Measurements from ENCODE around the gene C6orf47. TPM values are rescaled to one million over a fixed set of nuclear protein-coding genes. Genes with fewer than 3 reads are reported as not detected.

The C6orf47 gene
- total RNA-seq, 1 donor from 2014 or later: 23.6 TPM

DNA sequence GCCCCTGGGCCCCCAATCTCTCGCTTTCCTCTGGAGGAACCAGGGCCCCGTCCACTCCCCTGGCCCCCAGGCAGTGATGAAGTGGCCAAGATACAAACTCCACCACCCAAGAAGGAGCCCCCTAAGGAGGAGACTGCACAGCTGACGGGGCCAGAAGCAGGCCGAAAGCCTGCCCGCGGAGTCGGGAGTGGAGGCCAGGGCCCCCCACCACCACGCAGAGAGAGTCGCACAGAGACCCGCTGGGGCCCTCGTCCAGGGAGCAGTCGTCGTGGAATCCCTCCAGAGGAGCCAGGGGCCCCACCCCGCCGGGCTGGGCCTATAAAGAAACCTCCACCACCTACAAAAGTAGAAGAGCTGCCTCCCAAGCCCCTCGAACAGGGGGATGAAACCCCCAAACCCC is 29.4 kb downstream of the C6orf47 start:
- H3K4me3 Mint-ChIP-seq (ENCODE audit: low read depth): no peak overlapping the region
- no peaks in the 10 kb centered on the region for H3K27me3 Mint-ChIP-seq
- no peak for DNase-seq (ENCODE audit: low spot score, unreplicated experiment)
- TF ChIP-seq, protein P1, sequence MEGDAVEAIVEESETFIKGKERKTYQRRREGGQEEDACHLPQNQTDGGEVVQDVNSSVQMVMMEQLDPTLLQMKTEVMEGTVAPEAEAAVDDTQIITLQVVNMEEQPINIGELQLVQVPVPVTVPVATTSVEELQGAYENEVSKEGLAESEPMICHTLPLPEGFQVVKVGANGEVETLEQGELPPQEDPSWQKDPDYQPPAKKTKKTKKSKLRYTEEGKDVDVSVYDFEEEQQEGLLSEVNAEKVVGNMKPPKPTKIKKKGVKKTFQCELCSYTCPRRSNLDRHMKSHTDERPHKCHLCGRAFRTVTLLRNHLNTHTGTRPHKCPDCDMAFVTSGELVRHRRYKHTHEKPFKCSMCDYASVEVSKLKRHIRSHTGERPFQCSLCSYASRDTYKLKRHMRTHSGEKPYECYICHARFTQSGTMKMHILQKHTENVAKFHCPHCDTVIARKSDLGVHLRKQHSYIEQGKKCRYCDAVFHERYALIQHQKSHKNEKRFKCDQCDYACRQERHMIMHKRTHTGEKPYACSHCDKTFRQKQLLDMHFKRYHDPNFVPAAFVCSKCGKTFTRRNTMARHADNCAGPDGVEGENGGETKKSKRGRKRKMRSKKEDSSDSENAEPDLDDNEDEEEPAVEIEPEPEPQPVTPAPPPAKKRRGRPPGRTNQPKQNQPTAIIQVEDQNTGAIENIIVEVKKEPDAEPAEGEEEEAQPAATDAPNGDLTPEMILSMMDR (IDR thresholded peaks at IDR 0.05; ENCODE audit: unreplicated experiment): no peak
- H3K4me1 Mint-ChIP-seq (ENCODE audit: low read depth): no peaks in the 10 kb centered on the region
- H3K27ac Mint-ChIP-seq: peak overlapping the region; percentile 81
- peaks cover 39% of the 10 kb centered on the region for H3K36me3 Mint-ChIP-seq (ENCODE audit: insufficient read depth)
- no peaks in the 10 kb centered on the region for H3K9me3 Mint-ChIP-seq (ENCODE audit: low read depth)

DNA sequence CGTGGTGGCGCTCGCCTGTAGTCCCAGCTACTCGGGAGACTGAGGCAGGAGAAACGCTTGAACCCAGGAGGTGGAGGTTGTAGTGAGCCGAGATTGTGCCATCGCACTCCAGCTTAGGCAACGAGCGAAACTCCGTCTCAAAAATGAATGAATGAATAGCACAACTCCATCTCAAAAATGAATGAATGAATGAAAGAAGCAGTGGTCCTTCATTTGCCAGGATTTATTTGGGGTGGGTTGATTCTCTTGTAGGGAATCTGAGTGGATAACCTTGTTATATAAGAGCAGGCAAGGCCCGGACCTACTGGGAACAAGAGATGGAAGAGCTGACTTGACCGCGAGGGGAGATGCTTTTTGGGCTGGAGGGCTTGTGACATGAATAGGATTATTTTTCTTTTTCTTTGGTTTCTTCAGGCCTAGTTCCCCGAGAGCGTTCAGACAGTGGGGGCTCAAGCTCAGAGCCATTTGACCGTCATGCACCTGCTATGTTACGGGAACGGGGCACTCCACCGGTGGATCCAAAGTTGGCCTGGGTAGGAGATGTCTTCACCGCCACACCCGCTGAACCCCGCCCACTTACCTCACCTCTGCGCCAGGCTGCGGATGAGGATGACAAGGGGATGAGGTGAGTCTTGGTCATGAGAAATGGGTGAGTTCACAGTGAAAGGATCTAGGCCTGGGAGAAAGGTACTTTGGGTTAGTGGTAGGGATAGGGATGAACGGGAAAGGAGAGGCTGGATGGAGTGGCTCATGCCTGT is 30.2 kb downstream of the C6orf47 start:
- Mint-ChIP-seq H3K4me3 (ENCODE audit: low read depth) (no peak overlapping the region), H3K9me3 (ENCODE audit: low read depth) (no peaks in the 10 kb centered on the region), H3K4me1 (ENCODE audit: low read depth) (no peaks in the 10 kb centered on the region), H3K27ac (peak overlapping the region; percentile 33), H3K36me3 (ENCODE audit: insufficient read depth) (peaks cover 42% of the 10 kb centered on the region), H3K27me3 (no peaks in the 10 kb centered on the region)
- no peak for DNase-seq (ENCODE audit: low spot score, unreplicated experiment)
- TF ChIP-seq, protein P1 (IDR thresholded peaks at IDR 0.05; ENCODE audit: unreplicated experiment): no peak

DNA sequence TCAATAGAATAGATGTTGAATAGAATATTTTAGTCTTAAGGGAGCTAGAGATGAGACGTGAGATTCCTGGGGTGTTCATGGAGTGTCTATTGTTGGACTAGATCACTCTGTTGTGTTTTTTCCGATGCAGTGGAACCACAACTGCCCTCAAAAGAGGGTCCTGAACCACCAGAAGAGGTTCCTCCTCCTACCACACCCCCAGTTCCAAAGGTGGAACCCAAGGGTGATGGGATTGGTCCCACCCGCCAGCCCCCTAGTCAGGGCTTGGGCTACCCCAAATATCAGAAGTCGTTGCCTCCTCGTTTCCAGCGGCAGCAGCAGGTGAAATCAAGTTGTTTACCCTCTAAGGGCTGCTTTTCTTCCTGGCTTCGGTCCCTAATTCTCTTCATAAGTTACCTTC is 31.6 kb downstream of the C6orf47 start:
- peaks cover 42% of the 10 kb centered on the region for H3K36me3 Mint-ChIP-seq (ENCODE audit: insufficient read depth)
- no peak overlapping the region for H3K4me3 Mint-ChIP-seq (ENCODE audit: low read depth)
- no peaks in the 10 kb centered on the region for H3K4me1 Mint-ChIP-seq (ENCODE audit: low read depth)
- no peaks in the 10 kb centered on the region for H3K9me3 Mint-ChIP-seq (ENCODE audit: low read depth)
- TF ChIP-seq, protein P1 (IDR thresholded peaks at IDR 0.05; ENCODE audit: unreplicated experiment): no peak
- H3K27ac Mint-ChIP-seq: no peak overlapping the region
- no peak for DNase-seq (ENCODE audit: low spot score, unreplicated experiment)
- no peaks in the 10 kb centered on the region for H3K27me3 Mint-ChIP-seq

DNA sequence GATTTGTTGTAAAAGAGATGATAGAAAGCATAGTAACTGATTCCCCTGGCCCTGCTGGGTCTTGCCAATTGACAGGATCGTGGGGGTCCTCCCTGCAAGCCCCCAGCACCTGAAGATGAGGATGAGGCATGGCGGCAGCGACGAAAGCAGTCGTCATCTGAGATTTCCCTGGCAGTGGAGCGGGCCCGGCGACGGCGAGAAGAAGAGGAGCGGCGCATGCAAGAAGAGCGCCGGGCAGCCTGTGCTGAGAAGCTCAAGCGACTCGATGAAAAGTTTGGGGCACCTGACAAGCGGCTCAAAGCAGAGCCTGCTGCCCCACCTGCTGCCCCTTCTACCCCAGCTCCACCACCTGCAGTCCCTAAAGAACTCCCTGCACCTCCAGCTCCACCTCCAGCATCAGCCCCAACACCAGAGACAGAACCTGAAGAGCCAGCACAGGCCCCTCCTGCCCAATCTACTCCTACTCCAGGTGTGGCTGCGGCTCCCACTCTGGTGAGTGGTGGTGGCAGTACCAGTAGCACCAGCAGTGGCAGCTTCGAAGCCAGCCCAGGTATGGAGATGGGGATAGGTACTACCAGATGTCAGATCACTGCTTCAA is 32.8 kb downstream of the C6orf47 start:
- Mint-ChIP-seq H3K9me3 (ENCODE audit: low read depth) (no peaks in the 10 kb centered on the region), H3K4me1 (ENCODE audit: low read depth) (peaks cover 1% of the 10 kb centered on the region), H3K27ac (no peak overlapping the region), H3K4me3 (ENCODE audit: low read depth) (no peak overlapping the region), H3K27me3 (no peaks in the 10 kb centered on the region), H3K36me3 (ENCODE audit: insufficient read depth) (peaks cover 42% of the 10 kb centered on the region)
- TF ChIP-seq, protein P1 (IDR thresholded peaks at IDR 0.05; ENCODE audit: unreplicated experiment): no peak
- DNase-seq (ENCODE audit: low spot score, unreplicated experiment): no peak

DNA sequence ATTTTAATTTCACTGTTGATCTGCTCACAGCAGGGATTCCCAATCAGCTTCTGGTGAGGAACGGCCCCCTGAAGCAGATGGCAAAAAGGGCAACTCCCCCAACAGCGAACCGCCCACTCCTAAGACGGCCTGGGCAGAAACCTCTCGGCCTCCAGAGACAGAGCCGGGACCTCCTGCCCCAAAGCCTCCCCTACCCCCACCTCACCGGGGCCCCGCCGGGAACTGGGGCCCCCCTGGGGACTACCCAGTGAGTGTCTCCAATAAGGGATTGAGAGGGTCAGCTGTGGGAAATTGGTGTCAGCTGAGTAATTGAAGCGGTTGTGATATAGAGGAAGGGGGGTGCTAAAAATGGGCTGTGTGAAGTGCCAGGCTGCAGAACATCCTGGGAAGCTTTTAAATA is 33.6 kb downstream of the C6orf47 start:
- Mint-ChIP-seq H3K4me1 (ENCODE audit: low read depth) (peaks cover 10% of the 10 kb centered on the region), H3K27me3 (no peaks in the 10 kb centered on the region), H3K9me3 (ENCODE audit: low read depth) (no peaks in the 10 kb centered on the region), H3K4me3 (ENCODE audit: low read depth) (no peak overlapping the region), H3K36me3 (ENCODE audit: insufficient read depth) (peaks cover 48% of the 10 kb centered on the region), H3K27ac (peak overlapping the region; percentile 19)
- TF ChIP-seq, protein P1 (IDR thresholded peaks at IDR 0.05; ENCODE audit: unreplicated experiment): no peak
- DNase-seq (ENCODE audit: low spot score, unreplicated experiment): no peak

Measured in progenitor cell of endocrine pancreas (in vitro differentiated cells).